Uterus (tissue), 4 donors: Measurements from ENCODE around the gene LCE2D. TPM values are rescaled to one million over a fixed set of nuclear protein-coding genes. Genes with fewer than 3 reads are reported as not detected.

ENCODE experiments used
- DNase-seq, 2 donors: peaks; one replicate each; pipeline ENCODE4 v3.0.0-alpha.2; 2019 to 2020
- H3K27ac ChIP-seq, 2 donors: fragments of 200-600 bp; sonication (generic); 1 replicate in 1 of 2; 2 replicates in 1 of 2; pipeline ENCODE4 v1.5.1; 2016 to 2018
- H3K27me3 ChIP-seq, 2 donors: fragments of 200-600 bp; sonication (generic); one replicate each; pipeline ENCODE4 v1.5.1; 2018 to 2019; ENCODE audit warnings: control low read depth in 1 of 2
- H3K36me3 ChIP-seq, 2 donors: fragments of 200-600 bp; sonication (generic); one replicate each; pipeline ENCODE4 v1.5.1; 2019; ENCODE audit warnings: control low read depth in 1 of 2
- H3K4me1 ChIP-seq, 2 donors: fragments of 200-600 bp; sonication (generic); one replicate each; pipeline ENCODE4 v1.5.1; 2018 to 2019; ENCODE audit warnings: control low read depth in 1 of 2
- H3K4me3 ChIP-seq, 2 donors: fragments of 200-600 bp; sonication (generic); 1 replicate in 1 of 2; 2 replicates in 1 of 2; pipeline ENCODE4 v1.5.1; 2018 to 2019; ENCODE audit warnings: mild to moderate bottlenecking in 1 of 2
- H3K9me3 ChIP-seq, 2 donors: fragments of 200-600 bp; sonication (generic); one replicate each; pipeline ENCODE4 v1.5.1; 2019; ENCODE audit warnings: control low read depth in 1 of 2
- CTCF ChIP-seq, 4 experiments: fragments of 200-600 bp in 2 of 4; fragments of 450-650 bp in 2 of 4; sonication (generic) in 2 of 4; IDR thresholded peaks; one replicate each; pipeline ENCODE4 v1.5.1; 2016 to 2019; ENCODE audit warnings: antibody characterized with exemption in 4 of 4, mild to moderate bottlenecking in 2 of 4, moderate library complexity in 1 of 4
- POLR2A ChIP-seq, 2 donors: fragments of 450-650 bp; IDR thresholded peaks; one replicate each; pipeline ENCODE4 v1.6.1; 2016; ENCODE audit warnings: antibody characterized with exemption in 2 of 2, mild to moderate bottlenecking in 1 of 2, moderate library complexity in 1 of 2
- intact Hi-C: fragments of 100-400 bp; cut with DNase I; formaldehyde crosslinking; loops from one replicate; pipeline ENCODE4 v1.15.1; 2023; ENCODE audit warnings: low total_unique reads
- total RNA-seq, 4 donors: library from RNA; depleted of rRNA in 3 of 4; stranded (reverse); fragments of >200 nt in 3 of 4; gene quantifications; one replicate each; pipeline versions ENCODE4 v1.1.0 to v1.2.4, GENCODE V29; 2014 to 2023
- donor health status: DM: yes; HTN: yes; CAD: no.

The LCE2D gene
- total RNA-seq = not detected

- Histone ChIP-seq H3K4me1 (no peaks in the 10 kb centered on the region), H3K36me3 (no peaks in the 10 kb centered on the region), H3K4me3 (no peak within 1 kb of the TSS), H3K27me3 (no peaks in the 10 kb centered on the region), H3K9me3 (no peaks in the 10 kb centered on the region), H3K27ac (no peak within 1 kb of the TSS)
- DNase-seq = no peak
- intact Hi-C loops = no loop called here
- TF ChIP-seq POLR2A (IDR thresholded peaks at IDR 0.05) = no peak
- TF ChIP-seq CTCF (IDR thresholded peaks at IDR 0.05) = no peak
Measured at GRCh38 chr1:152663098-152663497, at the start of gene LCE2D. Gene LCE2D (plus strand): TSS chr1:152663380. CDS start chr1:152664106, 726 bp downstream.

GRCh38 chr1:152613511-152613910, 49.7 kb upstream of the LCE2D start, which contains the start of gene LCE3B:
Gene LCE3B (plus strand): TSS chr1:152613811. CDS start chr1:152613811, 0 bp downstream.
- no peak for DNase-seq
- no peak within 1 kb of the TSS for H3K27ac ChIP-seq
- no peaks in the 10 kb centered on the region for H3K4me1 ChIP-seq
- H3K4me3 ChIP-seq = no peak within 1 kb of the TSS
- H3K9me3 ChIP-seq = no peaks in the 10 kb centered on the region
- H3K27me3 ChIP-seq = no peaks in the 10 kb centered on the region
- intact Hi-C loops = no loop called here
- TF ChIP-seq POLR2A (IDR thresholded peaks at IDR 0.05) = no peak
- no peak for TF ChIP-seq CTCF (IDR thresholded peaks at IDR 0.05)
- no peaks in the 10 kb centered on the region for H3K36me3 ChIP-seq

- H3K9me3 ChIP-seq = no peaks in the 10 kb centered on the region
- no peak overlapping the region for H3K27ac ChIP-seq
- DNase-seq = no peak
- intact Hi-C loops = no loop called here
- TF ChIP-seq POLR2A (IDR thresholded peaks at IDR 0.05) = no peak
- no peak for TF ChIP-seq CTCF (IDR thresholded peaks at IDR 0.05)
- H3K4me3 ChIP-seq = no peak overlapping the region
- H3K27me3 ChIP-seq = no peaks in the 10 kb centered on the region
- H3K4me1 ChIP-seq = no peaks in the 10 kb centered on the region
- H3K36me3 ChIP-seq = no peaks in the 10 kb centered on the region
Measured at GRCh38 chr1:152621993-152622392, 41.2 kb upstream of the LCE2D start.

- intact Hi-C loops = no loop called here
- DNase-seq = no peak
- Histone ChIP-seq H3K4me1 (no peaks in the 10 kb centered on the region), H3K27ac (no peak within 1 kb of the TSS), H3K4me3 (no peak within 1 kb of the TSS), H3K27me3 (no peaks in the 10 kb centered on the region), H3K36me3 (no peaks in the 10 kb centered on the region), H3K9me3 (no peaks in the 10 kb centered on the region)
- TF ChIP-seq CTCF (IDR thresholded peaks at IDR 0.05) (no peak), POLR2A (IDR thresholded peaks at IDR 0.05) (no peak)
Measured at GRCh38 chr1:152622803-152623202, 40.4 kb upstream of the LCE2D start, which contains the start of gene LCE3A. Gene LCE3A (minus strand): TSS chr1:152623103. CDS start chr1:152623103, 0 bp downstream.

GRCh38 chr1:152623203-152623844, 39.9 kb upstream of the LCE2D start:
- Histone ChIP-seq H3K9me3 (no peaks in the 10 kb centered on the region), H3K4me3 (no peak overlapping the region), H3K36me3 (no peaks in the 10 kb centered on the region), H3K4me1 (no peaks in the 10 kb centered on the region), H3K27ac (no peak overlapping the region), H3K27me3 (no peaks in the 10 kb centered on the region)
- DNase-seq = no peak
- intact Hi-C loops = no loop called here
- no peak for TF ChIP-seq CTCF (IDR thresholded peaks at IDR 0.05)
- no peak for TF ChIP-seq POLR2A (IDR thresholded peaks at IDR 0.05)
